Sigmoid colon (tissue), 7 donors: Measurements from ENCODE around the gene PPM1L. TPM values are rescaled to one million over a fixed set of nuclear protein-coding genes. Genes with fewer than 3 reads are reported as not detected.
A peak's percentile ranks its signal among the peaks of the same experiment; 100 is the strongest.

Experiments used
- DNase-seq: peaks from one replicate; pipeline ENCODE4 v3.0.0-alpha.2; 2019
- H3K27ac ChIP-seq, 4 donors: fragments of 200-600 bp; sonication (generic); one replicate each; pipeline ENCODE4 v1.5.1; 2016 to 2019; ENCODE audit warnings: mild to moderate bottlenecking in 1 of 4
- H3K27me3 ChIP-seq, 3 donors: fragments of 200-600 bp; sonication (generic); one replicate each; pipeline ENCODE4 v1.5.1; 2019; ENCODE audit warnings: mild to moderate bottlenecking in 1 of 3
- H3K36me3 ChIP-seq, 4 donors: fragments of 200-600 bp; sonication (generic); one replicate each; pipeline ENCODE4 v1.5.1; 2016 to 2019
- H3K4me1 ChIP-seq, 4 donors: fragments of 200-600 bp; sonication (generic); one replicate each; pipeline ENCODE4 v1.5.1; 2017 to 2019
- H3K4me3 ChIP-seq, 4 donors: fragments of 200-600 bp; sonication (generic); one replicate each; pipeline ENCODE4 v1.5.1; 2017 to 2019; ENCODE audit warnings: mild to moderate bottlenecking in 2 of 4, moderate library complexity in 1 of 4
- H3K9me3 ChIP-seq, 4 donors: fragments of 200-600 bp in 3 of 4; sonication (generic) in 3 of 4; one replicate each; pipeline versions ENCODE4 v1.5.1 to v1.6.1; 2013 to 2019
- EP300 ChIP-seq, 4 donors: sonication (generic); formaldehyde crosslinking; IDR thresholded peaks; one replicate each; pipeline ENCODE4 v1.6.1; 2017; ENCODE audit warnings: antibody characterized with exemption in 4 of 4
- POLR2A ChIP-seq, 2 donors: fragments of 450-650 bp; IDR thresholded peaks; one replicate each; pipeline ENCODE4 v1.6.1; 2016; ENCODE audit warnings: antibody characterized with exemption in 2 of 2, mild to moderate bottlenecking in 2 of 2, moderate library complexity in 2 of 2
- POLR2AphosphoS5 ChIP-seq, 4 donors: sonication (generic); formaldehyde crosslinking; IDR thresholded peaks; one replicate each; pipeline ENCODE4 v1.6.1; 2017; ENCODE audit warnings: antibody characterized with exemption in 4 of 4
- WGBS, 2 donors: extraction: QIAGEN DNeasy Blood & Tissue Kit; methylation state at CpG; one replicate each; pipeline ENCODE4 v1.1.7; 2013; 5-methylcytosine and 5-hydroxymethylcytosine counted together
- intact Hi-C: fragments of 100-400 bp; cut with DNase I; formaldehyde crosslinking; loops from one replicate; pipeline ENCODE4 v1.15.1; 2023
- polyA plus RNA-seq, 3 donors: library from polyadenylated mRNA; stranded (reverse); fragments of 200-250 nt; gene quantifications; one replicate each; pipeline ENCODE4 v1.2.3, GENCODE V29; 2013
- total RNA-seq, 4 donors: library from RNA; depleted of rRNA; stranded (reverse); fragments of >200 nt; gene quantifications; one replicate each; pipeline ENCODE4 v1.1.0, GENCODE V29; 2016
- TF ChIP-seq, protein P1 (sequence below), 4 experiments: fragments of 450-650 bp in 3 of 4; fragments of 200-600 bp in 1 of 4; IDR thresholded peaks; one replicate each; pipeline ENCODE4 v1.5.1; 2016 to 2019; ENCODE audit warnings: antibody characterized with exemption in 4 of 4, mild to moderate bottlenecking in 3 of 4, moderate library complexity in 2 of 4
- donor health status: healthy with polysubstance abuse.
- donor health status: Bipolar disorder and iron deficiency.
- donor health status: healthy.

Gene PPM1L
- total and polyA plus RNA-seq, 7 donors: 1.2 to 50.2 (median 33.2) TPM

DNA sequence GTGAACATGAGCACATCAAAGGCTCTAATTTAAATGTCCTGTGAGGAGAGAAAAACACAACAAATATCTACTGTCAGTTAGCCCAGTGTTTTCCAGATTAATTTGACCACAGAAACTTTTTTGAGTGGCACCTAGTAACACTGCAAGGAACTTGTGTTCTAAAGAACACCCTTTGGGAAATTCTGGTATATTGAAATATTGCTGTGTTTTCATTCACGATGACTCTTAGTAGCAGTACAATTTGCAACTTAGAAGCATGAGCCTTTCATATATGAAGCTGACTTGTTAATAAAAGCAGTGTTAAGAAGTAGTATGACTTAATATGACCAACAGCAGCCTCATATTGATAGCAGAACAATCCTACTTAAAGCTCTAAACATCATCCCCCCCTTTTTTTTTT, 317.1 kb downstream of the PPM1L start:
- H3K27ac ChIP-seq: no peak overlapping the region
- TF ChIP-seq, protein P1, sequence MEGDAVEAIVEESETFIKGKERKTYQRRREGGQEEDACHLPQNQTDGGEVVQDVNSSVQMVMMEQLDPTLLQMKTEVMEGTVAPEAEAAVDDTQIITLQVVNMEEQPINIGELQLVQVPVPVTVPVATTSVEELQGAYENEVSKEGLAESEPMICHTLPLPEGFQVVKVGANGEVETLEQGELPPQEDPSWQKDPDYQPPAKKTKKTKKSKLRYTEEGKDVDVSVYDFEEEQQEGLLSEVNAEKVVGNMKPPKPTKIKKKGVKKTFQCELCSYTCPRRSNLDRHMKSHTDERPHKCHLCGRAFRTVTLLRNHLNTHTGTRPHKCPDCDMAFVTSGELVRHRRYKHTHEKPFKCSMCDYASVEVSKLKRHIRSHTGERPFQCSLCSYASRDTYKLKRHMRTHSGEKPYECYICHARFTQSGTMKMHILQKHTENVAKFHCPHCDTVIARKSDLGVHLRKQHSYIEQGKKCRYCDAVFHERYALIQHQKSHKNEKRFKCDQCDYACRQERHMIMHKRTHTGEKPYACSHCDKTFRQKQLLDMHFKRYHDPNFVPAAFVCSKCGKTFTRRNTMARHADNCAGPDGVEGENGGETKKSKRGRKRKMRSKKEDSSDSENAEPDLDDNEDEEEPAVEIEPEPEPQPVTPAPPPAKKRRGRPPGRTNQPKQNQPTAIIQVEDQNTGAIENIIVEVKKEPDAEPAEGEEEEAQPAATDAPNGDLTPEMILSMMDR (IDR thresholded peaks at IDR 0.05): no peak
- intact Hi-C loops: no loop called here
- DNase-seq: no peak
- WGBS, 2 donors: 97 to 99% methylated on average over 1 of the region's 1 CpG
- no peaks in the 10 kb centered on the region for H3K9me3 ChIP-seq
- H3K36me3 ChIP-seq: peaks cover 0 to 21% (median 3%) of the 10 kb centered on the region in 4 donors
- H3K4me3 ChIP-seq: no peak overlapping the region
- no peaks in the 10 kb centered on the region for H3K4me1 ChIP-seq
- H3K27me3 ChIP-seq: no peaks in the 10 kb centered on the region

DNA sequence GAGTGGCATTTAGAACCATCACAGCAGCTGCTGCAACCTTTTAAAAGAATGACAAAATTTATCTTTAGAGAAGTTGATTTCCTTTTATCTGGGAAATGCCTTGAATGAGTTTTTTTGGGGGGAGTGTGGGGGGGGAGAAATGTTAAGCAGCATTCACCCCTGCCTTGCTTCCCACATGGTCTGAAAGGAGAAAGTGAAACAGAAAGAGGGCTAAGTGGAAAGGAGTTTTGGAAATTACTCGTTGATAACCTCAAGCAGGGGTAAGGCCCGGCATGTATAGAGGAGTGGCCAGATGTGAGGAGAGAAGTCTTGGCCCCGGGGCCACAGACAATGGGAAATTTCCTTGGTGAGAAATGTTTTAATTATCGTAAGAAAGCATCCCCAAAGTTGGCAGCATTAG, 325.6 kb downstream of the PPM1L start:
- TF ChIP-seq POLR2A (IDR thresholded peaks at IDR 0.05): no peak
- TF ChIP-seq POLR2AphosphoS5 (IDR thresholded peaks at IDR 0.05): no peak
- DNase-seq: no peak
- no peak overlapping the region for H3K4me3 ChIP-seq
- intact Hi-C loops: no loop called here
- H3K27me3 ChIP-seq: no peaks in the 10 kb centered on the region
- peak overlapping the region in 1 of 4 donors; percentile 12 for H3K27ac ChIP-seq
- 45 to 48% methylated on average over 4 of the region's 4 CpGs for WGBS, 2 donors
- H3K36me3 ChIP-seq: peaks cover 0 to 10% (median 0%) of the 10 kb centered on the region in 4 donors
- H3K9me3 ChIP-seq: no peaks in the 10 kb centered on the region
- H3K4me1 ChIP-seq: no peaks in the 10 kb centered on the region

DNA sequence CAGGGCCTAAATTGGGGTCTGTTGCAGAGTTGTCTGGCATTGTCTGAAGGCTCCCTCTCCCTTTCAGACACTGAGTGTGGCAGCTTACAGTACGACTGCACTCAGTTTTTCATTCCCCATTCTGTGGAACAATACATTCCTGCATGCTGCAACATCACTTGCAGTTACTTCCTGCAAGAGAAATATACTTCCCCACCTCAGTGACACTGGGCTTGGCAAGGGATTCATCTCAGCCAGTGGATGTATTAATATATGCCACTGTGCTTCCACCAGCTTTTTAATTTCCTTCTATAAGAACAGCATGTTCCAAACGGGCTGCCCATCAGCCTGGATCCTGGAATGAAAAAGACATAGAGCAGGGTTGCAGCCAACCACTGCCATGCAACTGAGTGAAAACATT, 326.0 kb downstream of the PPM1L start:
- Histone ChIP-seq H3K27ac (peak overlapping the region in 1 of 4 donors; percentile 12), H3K36me3 (peaks cover 0 to 10% (median 0%) of the 10 kb centered on the region in 4 donors), H3K4me1 (no peaks in the 10 kb centered on the region), H3K27me3 (no peaks in the 10 kb centered on the region), H3K9me3 (no peaks in the 10 kb centered on the region), H3K4me3 (no peak overlapping the region)
- DNase-seq: no peak
- TF ChIP-seq POLR2A (IDR thresholded peaks at IDR 0.05): no peak
- TF ChIP-seq POLR2AphosphoS5 (IDR thresholded peaks at IDR 0.05): no peak
- no peak for TF ChIP-seq EP300 (IDR thresholded peaks at IDR 0.05)
- TF ChIP-seq, protein P1 (IDR thresholded peaks at IDR 0.05): no peak
- intact Hi-C loops: no loop called here
- 61 to 75% methylated on average over 2 of the region's 2 CpGs for WGBS, 2 donors

DNA sequence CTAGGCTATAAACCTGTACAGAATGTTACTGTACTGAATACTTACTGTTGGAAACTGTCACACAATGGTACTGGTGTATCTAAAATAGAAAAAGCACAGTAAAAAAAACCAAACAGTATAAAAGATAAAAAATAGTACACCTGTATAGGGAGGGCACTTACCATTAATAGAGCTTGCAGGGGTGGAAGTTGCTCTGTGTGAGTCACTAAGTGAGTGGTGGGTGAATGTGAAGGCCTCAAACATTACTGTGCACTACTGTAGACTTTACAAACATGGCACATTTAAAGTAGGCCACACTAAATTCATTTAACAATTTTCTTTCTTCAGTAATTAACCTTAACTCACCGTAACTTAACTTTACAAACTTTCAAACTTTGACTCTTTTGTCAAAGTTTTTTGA, 327.1 kb downstream of the PPM1L start:
- intact Hi-C loops: no loop called here
- no peak overlapping the region for H3K27ac ChIP-seq
- WGBS, 2 donors: 95 to 97% methylated on average over 1 of the region's 1 CpG
- H3K27me3 ChIP-seq: no peaks in the 10 kb centered on the region
- no peaks in the 10 kb centered on the region for H3K9me3 ChIP-seq
- no peaks in the 10 kb centered on the region for H3K4me1 ChIP-seq
- H3K36me3 ChIP-seq: peaks cover 0 to 10% (median 0%) of the 10 kb centered on the region in 4 donors
- DNase-seq: no peak
- no peak for TF ChIP-seq POLR2A (IDR thresholded peaks at IDR 0.05)
- TF ChIP-seq POLR2AphosphoS5 (IDR thresholded peaks at IDR 0.05): no peak
- no peak for TF ChIP-seq EP300 (IDR thresholded peaks at IDR 0.05)
- TF ChIP-seq, protein P1 (IDR thresholded peaks at IDR 0.05): no peak
- no peak overlapping the region for H3K4me3 ChIP-seq

DNA sequence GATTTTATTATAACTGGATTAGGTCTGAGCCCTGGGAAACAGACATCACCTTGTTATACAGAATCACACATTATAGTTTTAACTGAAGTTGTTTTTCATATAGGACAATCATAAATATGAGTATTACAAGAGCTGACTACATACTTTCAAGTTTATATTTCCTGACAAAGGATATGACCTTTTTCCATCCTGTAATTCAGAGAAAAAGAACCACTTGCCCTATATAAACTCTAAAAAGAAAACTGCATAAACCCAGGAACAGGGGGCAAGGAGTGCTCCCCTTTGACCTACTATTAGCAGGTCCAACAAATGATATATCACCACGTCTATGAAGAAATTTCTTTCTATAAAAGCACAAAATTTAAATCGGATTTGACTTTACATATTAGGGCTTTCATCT, 328.2 kb downstream of the PPM1L start:
- Histone ChIP-seq H3K27me3 (no peaks in the 10 kb centered on the region), H3K4me1 (no peaks in the 10 kb centered on the region), H3K27ac (no peak overlapping the region), H3K4me3 (no peak overlapping the region), H3K36me3 (peaks cover 0 to 10% (median 0%) of the 10 kb centered on the region in 4 donors), H3K9me3 (no peaks in the 10 kb centered on the region)
- intact Hi-C loops: no loop called here
- DNase-seq: no peak
- 80 to 82% methylated on average over 2 of the region's 2 CpGs for WGBS, 2 donors
- TF ChIP-seq EP300 (IDR thresholded peaks at IDR 0.05) (no peak), POLR2A (IDR thresholded peaks at IDR 0.05) (no peak), POLR2AphosphoS5 (IDR thresholded peaks at IDR 0.05) (no peak)
- TF ChIP-seq, protein P1 (IDR thresholded peaks at IDR 0.05): no peak
